HEK293 (cell line): ENCODE measurements around the gene ZFYVE1.

Source experiments
- CTCF ChIA-PET: fragments of 350-600 bp; formaldehyde crosslinking; extraction: SDS; loops from one replicate; lab custom pipeline; 2021; ENCODE audit warnings: antibody characterized with exemption; lab: Yijun Ruan, JAX
- POLR2A ChIA-PET: fragments of 300-600 bp; formaldehyde crosslinking; extraction: SDS; loops from one replicate; lab custom pipeline; 2020; ENCODE audit warnings: antibody characterized with exemption, inconsistent platforms; lab: Yijun Ruan, JAX
- H3K27ac ChIP-seq: fragments of 200-500 bp; sonication (Bioruptor generic); 2 replicates; pipeline ENCODE4 v1.5.1; 2014; ENCODE audit warnings: low read depth, low read length, control low read depth, inconsistent platforms; ENCODE audit errors: extremely low read depth
- H3K36me3 ChIP-seq, 2 experiments: fragments of 200-500 bp in 1 of 2; sonication (Bioruptor generic) in 1 of 2; 1 replicate in 1 of 2; 2 replicates in 1 of 2; pipeline ENCODE4 v1.5.1; 2014 to 2017; ENCODE audit warnings: inconsistent platforms in 2 of 2, low read length in 2 of 2; ENCODE audit not compliant: control insufficient read depth in 2 of 2, insufficient read depth in 1 of 2
- H3K4me1 ChIP-seq: fragments of 200-500 bp; sonication (Bioruptor generic); 2 replicates; pipeline ENCODE4 v1.5.1; 2014; ENCODE audit warnings: mild to moderate bottlenecking, low read length, inconsistent platforms; ENCODE audit not compliant: control insufficient read depth, insufficient read depth
- H3K4me3 ChIP-seq: 2 replicates; pipeline ENCODE4 v1.5.1; 2011; ENCODE audit warnings: low read depth, mild to moderate bottlenecking, control low read depth, low read length, moderate library complexity
- H3K9me3 ChIP-seq: fragments of 200-500 bp; sonication (Bioruptor generic); 2 replicates; pipeline ENCODE4 v1.5.1; 2014; ENCODE audit warnings: low read depth, low read length, inconsistent platforms; ENCODE audit not compliant: control insufficient read depth, insufficient read depth
- KLF7 ChIP-seq: fragments of 450-650 bp; formaldehyde crosslinking; IDR thresholded peaks from 2 replicates; pipeline ENCODE4 v1.5.1; 2016; ENCODE audit warnings: missing biosample characterization, missing genetic modification characterization, borderline replicate concordance
- MEIS1 ChIP-seq: sonication (generic); formaldehyde crosslinking; IDR thresholded peaks from 2 replicates; pipeline ENCODE4 v1.8.1; 2022; ENCODE audit warnings: missing genetic modification reagents, mild to moderate bottlenecking, borderline replicate concordance
- YY1 ChIP-seq: fragments of 450-650 bp; formaldehyde crosslinking; IDR thresholded peaks from 2 replicates; pipeline ENCODE4 v1.5.1; 2018; ENCODE audit warnings: missing biosample characterization, missing genetic modification characterization
- ZNF121 ChIP-seq: fragments of 450-650 bp; formaldehyde crosslinking; IDR thresholded peaks from 2 replicates; pipeline ENCODE4 v1.5.1; 2016; ENCODE audit warnings: missing biosample characterization, missing genetic modification characterization
- ZNF350 ChIP-seq: fragments of 450-650 bp; formaldehyde crosslinking; IDR thresholded peaks from 2 replicates; pipeline ENCODE4 v1.5.0; 2017; ENCODE audit warnings: missing biosample characterization, mild to moderate bottlenecking, missing genetic modification characterization
- ZNF354C ChIP-seq: fragments of 450-650 bp; formaldehyde crosslinking; IDR thresholded peaks from 2 replicates; pipeline ENCODE4 v1.5.1; 2016; ENCODE audit warnings: missing biosample characterization, missing genetic modification characterization, low read depth, borderline replicate concordance
- ZNF394 ChIP-seq: fragments of 450-650 bp; formaldehyde crosslinking; IDR thresholded peaks from 2 replicates; pipeline ENCODE4 v1.5.1; 2016; ENCODE audit warnings: missing biosample characterization, missing genetic modification characterization, mild to moderate bottlenecking, moderate library complexity, borderline replicate concordance
- ZNF404 ChIP-seq: fragments of 450-650 bp; formaldehyde crosslinking; IDR thresholded peaks from 2 replicates; pipeline ENCODE4 v1.5.1; 2017; ENCODE audit warnings: missing biosample characterization, missing genetic modification characterization
- ZNF521 ChIP-seq: fragments of 450-650 bp; formaldehyde crosslinking; IDR thresholded peaks from 2 replicates; pipeline ENCODE4 v1.5.1; 2017; ENCODE audit warnings: missing biosample characterization, mild to moderate bottlenecking, missing genetic modification characterization
- ZNF530 ChIP-seq: fragments of 450-650 bp; formaldehyde crosslinking; IDR thresholded peaks from 2 replicates; pipeline ENCODE4 v1.5.1; 2016; ENCODE audit warnings: low read depth, missing biosample characterization, missing genetic modification characterization
- ZNF560 ChIP-seq: fragments of 450-650 bp; formaldehyde crosslinking; IDR thresholded peaks from 2 replicates; pipeline ENCODE4 v1.5.1; 2017; ENCODE audit warnings: missing biosample characterization, missing genetic modification characterization, borderline replicate concordance
- ZNF747 ChIP-seq: fragments of 450-650 bp; formaldehyde crosslinking; IDR thresholded peaks from 2 replicates; pipeline ENCODE4 v1.5.1; 2016; ENCODE audit warnings: missing biosample characterization, missing genetic modification characterization
- ZNF776 ChIP-seq: fragments of 450-650 bp; formaldehyde crosslinking; IDR thresholded peaks from 2 replicates; pipeline ENCODE4 v1.5.0; 2017; ENCODE audit warnings: missing biosample characterization, missing genetic modification characterization, borderline replicate concordance
- ZSCAN16 ChIP-seq: fragments of 450-650 bp; formaldehyde crosslinking; IDR thresholded peaks from 2 replicates; pipeline ENCODE4 v1.5.1; 2016; ENCODE audit warnings: missing biosample characterization, missing genetic modification characterization
- ZSCAN23 ChIP-seq: fragments of 450-650 bp; formaldehyde crosslinking; IDR thresholded peaks from 2 replicates; pipeline ENCODE4 v1.5.1; 2016; ENCODE audit warnings: missing biosample characterization, missing genetic modification characterization
- ZSCAN30 ChIP-seq: fragments of 450-650 bp; IDR thresholded peaks from 2 replicates; pipeline ENCODE4 v1.5.1; 2018; ENCODE audit warnings: missing biosample characterization, mild to moderate bottlenecking, missing genetic modification characterization, moderate library complexity
- TF ChIP-seq, protein P1 (sequence below): fragments of 450-650 bp; formaldehyde crosslinking; IDR thresholded peaks from 2 replicates; pipeline ENCODE4 v1.5.1; 2016; ENCODE audit warnings: missing biosample characterization, missing genetic modification characterization
- TF ChIP-seq, protein P2 (sequence below): fragments of 450-650 bp; formaldehyde crosslinking; IDR thresholded peaks from 2 replicates; pipeline ENCODE4 v1.5.1; 2016; ENCODE audit warnings: missing biosample characterization, missing genetic modification characterization
- TF ChIP-seq, protein P3 (sequence below): fragments of 450-650 bp; formaldehyde crosslinking; IDR thresholded peaks from 2 replicates; pipeline ENCODE4 v1.5.1; 2016; ENCODE audit warnings: missing biosample characterization, missing genetic modification characterization

The ZFYVE1 gene

DNA sequence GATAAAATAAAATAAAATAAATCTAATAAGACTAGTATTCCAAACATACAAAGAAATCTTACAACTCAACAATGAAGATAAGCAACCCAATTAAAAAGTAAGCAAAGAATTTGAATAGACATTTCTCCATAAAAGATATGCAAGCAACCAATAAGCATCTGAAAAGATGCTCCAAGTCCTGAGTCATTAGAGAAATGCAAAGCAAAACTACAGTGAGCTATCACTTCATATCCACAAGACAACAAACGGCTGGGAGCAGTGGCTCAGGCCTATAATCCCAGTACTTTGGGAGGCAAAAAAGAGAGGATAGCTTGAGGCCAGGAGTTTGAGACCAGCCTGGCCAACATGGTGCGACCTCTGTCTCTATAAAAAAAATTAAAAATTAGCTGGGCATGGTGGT, 26.8 kb downstream of the ZFYVE1 start:
- H3K4me3 ChIP-seq: no peak overlapping the region
- no peaks in the 10 kb centered on the region for H3K4me1 ChIP-seq
- POLR2A ChIA-PET: interaction anchor here (0.6 to 1.0 kb wide), 2 partner anchors 27 to 458 kb away, joined by 3 to 4 read pairs; partner anchors contain the start of gene ZFYVE1

DNA sequence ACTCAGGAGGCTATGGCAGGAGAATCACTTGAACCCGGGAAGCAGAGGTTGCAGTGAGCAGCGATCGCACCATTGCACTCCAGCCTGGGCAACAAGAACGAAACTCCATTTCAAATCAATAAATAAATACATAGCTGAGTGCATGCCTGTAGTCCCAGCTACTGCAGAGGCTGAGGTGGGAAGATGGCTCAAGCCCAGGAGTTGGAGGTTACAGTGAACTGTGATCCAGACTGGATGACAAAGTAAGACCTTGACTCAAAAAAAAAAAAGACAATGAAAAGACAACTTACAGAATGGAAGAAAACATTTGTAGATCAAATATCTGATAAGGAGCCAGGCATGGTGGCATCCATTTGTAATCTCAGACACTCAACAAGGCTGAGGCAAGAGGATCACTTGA, 27.6 kb downstream of the ZFYVE1 start:
- TF ChIP-seq ZNF530 (tag by site-specific recombination): no peak
- TF ChIP-seq ZNF350 (tag by site-specific recombination): no peak
- no peak for TF ChIP-seq ZNF354C
- no peak for TF ChIP-seq ZSCAN30 (tag by site-specific recombination)
- TF ChIP-seq ZNF776 (tag by site-specific recombination): no peak
- no peak for TF ChIP-seq ZNF394 (tag by site-specific recombination)
- TF ChIP-seq ZNF521 (tag by site-specific recombination): no peak
- no peak for TF ChIP-seq YY1 (tag by site-specific recombination)
- no peak for TF ChIP-seq KLF7
- TF ChIP-seq, protein P1, sequence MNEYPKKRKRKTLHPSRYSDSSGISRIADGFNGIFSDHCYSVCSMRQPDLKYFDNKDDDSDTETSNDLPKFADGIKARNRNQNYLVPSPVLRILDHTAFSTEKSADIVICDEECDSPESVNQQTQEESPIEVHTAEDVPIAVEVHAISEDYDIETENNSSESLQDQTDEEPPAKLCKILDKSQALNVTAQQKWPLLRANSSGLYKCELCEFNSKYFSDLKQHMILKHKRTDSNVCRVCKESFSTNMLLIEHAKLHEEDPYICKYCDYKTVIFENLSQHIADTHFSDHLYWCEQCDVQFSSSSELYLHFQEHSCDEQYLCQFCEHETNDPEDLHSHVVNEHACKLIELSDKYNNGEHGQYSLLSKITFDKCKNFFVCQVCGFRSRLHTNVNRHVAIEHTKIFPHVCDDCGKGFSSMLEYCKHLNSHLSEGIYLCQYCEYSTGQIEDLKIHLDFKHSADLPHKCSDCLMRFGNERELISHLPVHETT: no peak
- no peak for TF ChIP-seq ZSCAN16 (tag by site-specific recombination)
- no peak for TF ChIP-seq ZSCAN23 (tag by site-specific recombination)
- Histone ChIP-seq H3K9me3 (no peaks in the 10 kb centered on the region), H3K4me3 (no peak overlapping the region), H3K4me1 (no peaks in the 10 kb centered on the region), H3K36me3 (peaks cover 7 to 39% of the 10 kb centered on the region in 2 experiments; a peak in 2 of 3 replicates), H3K27ac (no peak overlapping the region)
- ChIA-PET CTCF (no interaction called here), POLR2A (interaction anchor here (1.0 kb wide), 1 partner anchor 28 kb away, joined by 3 read pairs; the partner anchor contains the start of gene ZFYVE1)

More for the DNA sequence above, 26.8 kb downstream of the ZFYVE1 start:
- H3K27ac ChIP-seq: no peak overlapping the region
- H3K36me3 ChIP-seq: peaks cover 7 to 35% of the 10 kb centered on the region in 2 experiments; a peak in 2 of 3 replicates
- H3K9me3 ChIP-seq: no peaks in the 10 kb centered on the region
- TF ChIP-seq ZNF404 (tag by site-specific recombination): no peak
- CTCF ChIA-PET: interaction anchor here (0.7 kb wide), 1 partner anchor 8 kb away, joined by 3 read pairs; no protein-coding TSS in a partner anchor

DNA sequence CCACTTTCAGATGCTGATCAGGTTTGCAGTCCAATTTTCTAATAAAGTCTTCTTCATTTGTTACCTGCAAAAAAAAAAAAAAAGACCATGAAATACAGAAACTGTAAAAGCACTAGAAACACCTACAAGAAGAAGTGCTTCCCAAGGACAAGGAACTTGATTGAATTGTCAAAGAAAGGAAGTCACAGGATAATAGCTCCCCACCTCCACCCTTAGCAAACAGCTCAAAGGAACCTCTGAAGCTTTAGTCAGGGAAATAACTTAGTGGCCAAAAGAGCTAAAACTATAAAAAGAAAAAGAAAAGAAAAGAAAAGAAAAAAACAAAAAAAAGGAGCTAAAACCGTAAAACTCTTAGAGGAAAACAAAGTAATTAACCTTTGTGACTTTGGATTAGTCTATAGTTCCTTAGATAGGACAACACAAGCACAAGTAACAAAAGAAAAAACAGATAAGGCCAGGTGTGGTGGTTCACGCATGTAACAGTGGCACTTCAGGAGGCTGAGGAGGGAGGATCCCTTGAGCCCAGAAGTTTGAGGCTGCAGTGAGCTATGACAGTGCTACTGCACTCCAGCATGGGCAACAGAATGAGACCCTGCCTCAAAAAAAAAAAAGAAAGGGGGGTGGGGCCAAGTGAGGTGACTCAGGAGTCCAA, 28.5 kb downstream of the ZFYVE1 start:
- CTCF ChIA-PET: interaction anchor here (0.7 kb wide), 1 partner anchor 11 kb away, joined by 5 read pairs; no protein-coding TSS in a partner anchor
- H3K9me3 ChIP-seq: no peaks in the 10 kb centered on the region
- TF ChIP-seq, protein P2, sequence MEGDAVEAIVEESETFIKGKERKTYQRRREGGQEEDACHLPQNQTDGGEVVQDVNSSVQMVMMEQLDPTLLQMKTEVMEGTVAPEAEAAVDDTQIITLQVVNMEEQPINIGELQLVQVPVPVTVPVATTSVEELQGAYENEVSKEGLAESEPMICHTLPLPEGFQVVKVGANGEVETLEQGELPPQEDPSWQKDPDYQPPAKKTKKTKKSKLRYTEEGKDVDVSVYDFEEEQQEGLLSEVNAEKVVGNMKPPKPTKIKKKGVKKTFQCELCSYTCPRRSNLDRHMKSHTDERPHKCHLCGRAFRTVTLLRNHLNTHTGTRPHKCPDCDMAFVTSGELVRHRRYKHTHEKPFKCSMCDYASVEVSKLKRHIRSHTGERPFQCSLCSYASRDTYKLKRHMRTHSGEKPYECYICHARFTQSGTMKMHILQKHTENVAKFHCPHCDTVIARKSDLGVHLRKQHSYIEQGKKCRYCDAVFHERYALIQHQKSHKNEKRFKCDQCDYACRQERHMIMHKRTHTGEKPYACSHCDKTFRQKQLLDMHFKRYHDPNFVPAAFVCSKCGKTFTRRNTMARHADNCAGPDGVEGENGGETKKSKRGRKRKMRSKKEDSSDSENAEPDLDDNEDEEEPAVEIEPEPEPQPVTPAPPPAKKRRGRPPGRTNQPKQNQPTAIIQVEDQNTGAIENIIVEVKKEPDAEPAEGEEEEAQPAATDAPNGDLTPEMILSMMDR (tag by site-specific recombination): no peak
- TF ChIP-seq ZNF747 (tag by site-specific recombination) (no peak), ZNF121 (tag by site-specific recombination) (no peak), ZNF560 (no peak), MEIS1 (CRISPR knock-in tag) (no peak)
- TF ChIP-seq, protein P3, sequence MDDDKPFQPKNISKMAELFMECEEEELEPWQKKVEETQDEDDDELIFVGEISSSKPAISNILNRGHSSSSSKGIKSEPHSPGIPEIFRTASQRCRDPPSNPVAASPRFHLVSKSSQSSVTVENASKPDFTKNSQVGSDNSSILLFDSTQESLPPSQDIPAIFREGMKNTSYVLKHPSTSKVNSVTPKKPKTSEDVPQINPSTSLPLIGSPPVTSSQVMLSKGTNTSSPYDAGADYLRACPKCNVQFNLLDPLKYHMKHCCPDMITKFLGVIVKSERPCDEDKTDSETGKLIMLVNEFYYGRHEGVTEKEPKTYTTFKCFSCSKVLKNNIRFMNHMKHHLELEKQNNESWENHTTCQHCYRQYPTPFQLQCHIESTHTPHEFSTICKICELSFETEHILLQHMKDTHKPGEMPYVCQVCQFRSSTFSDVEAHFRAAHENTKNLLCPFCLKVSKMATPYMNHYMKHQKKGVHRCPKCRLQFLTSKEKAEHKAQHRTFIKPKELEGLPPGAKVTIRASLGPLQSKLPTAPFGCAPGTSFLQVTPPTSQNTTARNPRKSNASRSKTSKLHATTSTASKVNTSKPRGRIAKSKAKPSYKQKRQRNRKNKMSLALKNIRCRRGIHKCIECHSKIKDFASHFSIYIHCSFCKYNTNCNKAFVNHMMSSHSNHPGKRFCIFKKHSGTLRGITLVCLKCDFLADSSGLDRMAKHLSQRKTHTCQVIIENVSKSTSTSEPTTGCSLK: no peak
- TF ChIP-seq, all 188 proteins: peak for 0
- Histone ChIP-seq H3K4me1 (no peaks in the 10 kb centered on the region), H3K27ac (no peak overlapping the region), H3K4me3 (no peak overlapping the region), H3K36me3 (peaks cover 7 to 35% of the 10 kb centered on the region in 2 experiments; a peak in 2 of 3 replicates)
- POLR2A ChIA-PET: interaction anchor here (1.4 kb wide), 1 partner anchor 29 kb away, joined by 3 read pairs; the partner anchor contains the start of gene ZFYVE1
